Measurements from ENCODE around the gene SART1. TPM values are rescaled to one million over a fixed set of nuclear protein-coding genes. Genes with fewer than 3 reads are reported as not detected.
A peak's percentile ranks its signal among the peaks of the same experiment; 100 is the strongest.
"Not testable (repeated sequence)": the region's sequence is repeated elsewhere in the genome, so short reads cannot be mapped to it uniquely, and the experiment has no call there.

SART1 gene
- total RNA-seq, 1 experiment from 2014 or later: 40.1 TPM

- in situ Hi-C loops (cut with HindIII; ENCODE audit: low pct_unique_long_range_greater_than_20kb, low sequenced_read_pairs): no loop called here
- peak; percentile 14 for DNase-seq (ENCODE audit: low read depth, low spot score)
Observed at GRCh38 chr11:66020618-66021357, 59.3 kb downstream of the SART1 start.

- peak; percentile 59 for DNase-seq (ENCODE audit: low read depth, low spot score)
- in situ Hi-C loops (cut with HindIII; ENCODE audit: low pct_unique_long_range_greater_than_20kb, low sequenced_read_pairs): no loop called here
Observed at GRCh38 chr11:66022401-66023185, 61.1 kb downstream of the SART1 start.

- in situ Hi-C loops (cut with HindIII; ENCODE audit: low pct_unique_long_range_greater_than_20kb, low sequenced_read_pairs); DNase-seq (ENCODE audit: low read depth, low spot score): not testable (repeated sequence)
Observed at GRCh38 chr11:66023186-66023440, 61.6 kb downstream of the SART1 start.

- no peak for DNase-seq (ENCODE audit: low read depth, low spot score)
- in situ Hi-C loops (cut with HindIII; ENCODE audit: low pct_unique_long_range_greater_than_20kb, low sequenced_read_pairs): no loop called here
Observed at GRCh38 chr11:66026017-66026529, 64.5 kb downstream of the SART1 start, which contains the start of gene CATSPER1. Gene CATSPER1 (minus strand): TSS chr11:66026479. CDS start chr11:66026379, 100 bp downstream.

Other genes with a start within 250 kb of the SART1 start
- 37.8 and 42.0 TPM in 2 replicates for gene KAT5, start 249.5 kb upstream of the SART1 start, total RNA-seq (2014; rRNA removed; shearing (Covaris generic))
- gene RNASEH2C, start 240.9 kb upstream of the SART1 start, total RNA-seq (2014; rRNA removed; shearing (Covaris generic)): 35.1 and 37.4 TPM in 2 replicates
- gene AP5B1, start 180.8 kb upstream of the SART1 start, total RNA-seq (2014; rRNA removed; shearing (Covaris generic)): 19.7 and 20.0 TPM in 2 replicates
- not detected in 2 replicates for gene OVOL1, start 174.7 kb upstream of the SART1 start, total RNA-seq (2014; rRNA removed; shearing (Covaris generic))
- 0.08 and 0.18 TPM in 2 replicates for gene SNX32, start 127.8 kb upstream of the SART1 start, total RNA-seq (2014; rRNA removed; shearing (Covaris generic))
- 941 and 972 TPM in 2 replicates for gene CFL1, start 103.6 kb upstream of the SART1 start, total RNA-seq (2014; rRNA removed; shearing (Covaris generic))
- 18.6 and 19.3 TPM in 2 replicates for gene MUS81, start 101.3 kb upstream of the SART1 start, total RNA-seq (2014; rRNA removed; shearing (Covaris generic))
- gene EFEMP2, start 88.9 kb upstream of the SART1 start, total RNA-seq (2014; rRNA removed; shearing (Covaris generic)): 0.45 and 0.55 TPM in 2 replicates
- 0.29 and 0.48 TPM in 2 replicates for gene CTSW, start 81.9 kb upstream of the SART1 start, total RNA-seq (2014; rRNA removed; shearing (Covaris generic))
- gene FIBP, start 73.3 kb upstream of the SART1 start, total RNA-seq (2014; rRNA removed; shearing (Covaris generic)): 60.8 and 62.9 TPM in 2 replicates
- gene CCDC85B, start 71.1 kb upstream of the SART1 start, total RNA-seq (2014; rRNA removed; shearing (Covaris generic)): 22.2 and 23.7 TPM in 2 replicates
- 8.9 and 10.2 TPM in 2 replicates for gene FOSL1, start 61.3 kb upstream of the SART1 start, total RNA-seq (2014; rRNA removed; shearing (Covaris generic))
- 7.8 and 9.8 TPM in 2 replicates for gene C11orf68, start 42.7 kb upstream of the SART1 start, total RNA-seq (2014; rRNA removed; shearing (Covaris generic))
- 66.5 and 72.9 TPM in 2 replicates for gene DRAP1, start 42.3 kb upstream of the SART1 start, total RNA-seq (2014; rRNA removed; shearing (Covaris generic))
- gene TSGA10IP, start 16.3 kb upstream of the SART1 start, total RNA-seq (2014; rRNA removed; shearing (Covaris generic)): not detected in 2 replicates
- 27.8 TPM in 2 replicates for gene EIF1AD, start 40.4 kb downstream of the SART1 start, total RNA-seq (2014; rRNA removed; shearing (Covaris generic))
- 30.0 and 34.6 TPM in 2 replicates for gene BANF1, start 40.8 kb downstream of the SART1 start, total RNA-seq (2014; rRNA removed; shearing (Covaris generic))
- not detected in 2 replicates for gene CST6, start 50.3 kb downstream of the SART1 start, total RNA-seq (2014; rRNA removed; shearing (Covaris generic))
- 0.05 TPM in 1 of 2 replicates, not detected in the other for gene CATSPER1, start 64.7 kb downstream of the SART1 start, total RNA-seq (2014; rRNA removed; shearing (Covaris generic))
- not detected in 2 replicates for gene GAL3ST3, start 87.4 kb downstream of the SART1 start, total RNA-seq (2014; rRNA removed; shearing (Covaris generic))
- gene SF3B2, start 90.6 kb downstream of the SART1 start, total RNA-seq (2014; rRNA removed; shearing (Covaris generic)): 103 and 118 TPM in 2 replicates
- 9.0 and 12.0 TPM in 2 replicates for gene PACS1, start 108.5 kb downstream of the SART1 start, total RNA-seq (2014; rRNA removed; shearing (Covaris generic))

All from SK-MEL-5 (cell line).